ENCODE results near the gene FAM185A.

- no peak for TF ChIP-seq CTCF (IDR thresholded peaks at IDR 0.05; ENCODE audit: borderline replicate concordance, extremely low read depth, low read length, poor library complexity, severe bottlenecking)
- TF ChIP-seq EZH2 (IDR thresholded peaks at IDR 0.05; ENCODE audit: borderline replicate concordance, low read depth, low read length, severe bottlenecking): no peak
These were observed 70.4 kb downstream of the FAM185A start for GRCh38 chr7:102819151-102819550.

All from DND-41 (cell line).